WTC11 (cell line): Measurements from ENCODE around the gene LRP1.

Experiments used
- CREB1 ChIP-seq: sonication (generic); formaldehyde crosslinking; IDR thresholded peaks from 2 replicates; pipeline ENCODE4 v1.8.0; 2023; ENCODE audit warnings: mild to moderate bottlenecking, missing genetic modification reagents
- CTCF ChIP-seq: fragments of 200-600 bp; IDR thresholded peaks from 2 replicates; pipeline ENCODE4 v1.8.0; 2022; ENCODE audit warnings: antibody characterized with exemption
- ETV6 ChIP-seq: sonication (generic); formaldehyde crosslinking; IDR thresholded peaks from 2 replicates; pipeline ENCODE4 v1.8.1; 2022; ENCODE audit warnings: mild to moderate bottlenecking, missing genetic modification reagents
- HMGXB4 ChIP-seq: sonication (generic); formaldehyde crosslinking; IDR thresholded peaks from 2 replicates; pipeline ENCODE4 v1.8.1; 2023; ENCODE audit warnings: mild to moderate bottlenecking, moderate library complexity, missing genetic modification reagents
- KAT7 ChIP-seq: sonication (generic); formaldehyde crosslinking; IDR thresholded peaks from 2 replicates; pipeline ENCODE4 v1.8.1; 2023; ENCODE audit warnings: missing genetic modification reagents, mild to moderate bottlenecking, borderline replicate concordance
- NR3C1 ChIP-seq: sonication (generic); formaldehyde crosslinking; conservative IDR thresholded peaks from 2 replicates; pipeline ENCODE4 v1.8.1; 2023; ENCODE audit warnings: low read depth, mild to moderate bottlenecking, missing genetic modification reagents
- PRDM15 ChIP-seq: sonication (generic); formaldehyde crosslinking; IDR thresholded peaks from 2 replicates; pipeline ENCODE4 v1.8.0; 2022; ENCODE audit warnings: missing genetic modification reagents
- STAT6 ChIP-seq: sonication (generic); formaldehyde crosslinking; conservative IDR thresholded peaks from 2 replicates; pipeline ENCODE4 v1.8.1; 2023; ENCODE audit warnings: mild to moderate bottlenecking, low read depth, missing genetic modification reagents, moderate library complexity
- TCF7 ChIP-seq: sonication (generic); formaldehyde crosslinking; IDR thresholded peaks from 2 replicates; pipeline ENCODE4 v1.8.0; 2022; ENCODE audit warnings: mild to moderate bottlenecking, low read depth, missing genetic modification reagents, moderate library complexity
- ZBTB21 ChIP-seq: sonication (generic); formaldehyde crosslinking; IDR thresholded peaks from 2 replicates; pipeline ENCODE4 v1.8.1; 2023; ENCODE audit warnings: mild to moderate bottlenecking, missing genetic modification reagents, borderline replicate concordance

- TF ChIP-seq CTCF: no peak
- TF ChIP-seq CREB1 (CRISPR knock-in tag): no peak
- no peak for TF ChIP-seq KAT7
- TF ChIP-seq STAT6: no peak
- no peak for TF ChIP-seq HMGXB4
- TF ChIP-seq TCF7 (CRISPR knock-in tag): no peak
- TF ChIP-seq PRDM15 (CRISPR knock-in tag): no peak
- TF ChIP-seq ZBTB21: no peak
- TF ChIP-seq NR3C1 (CRISPR knock-in tag): no peak
- no peak for TF ChIP-seq ETV6 (CRISPR knock-in tag)
These were observed 35.8 kb upstream of the LRP1 start for GRCh38 chr12:57092529-57092862.
